Measurements from ENCODE around the gene CHMP6. TPM values are rescaled to one million over a fixed set of nuclear protein-coding genes. Genes with fewer than 3 reads are reported as not detected.

Gene CHMP6
- total RNA-seq, 1 donor from 2014 or later, result 15.9 TPM

DNA sequence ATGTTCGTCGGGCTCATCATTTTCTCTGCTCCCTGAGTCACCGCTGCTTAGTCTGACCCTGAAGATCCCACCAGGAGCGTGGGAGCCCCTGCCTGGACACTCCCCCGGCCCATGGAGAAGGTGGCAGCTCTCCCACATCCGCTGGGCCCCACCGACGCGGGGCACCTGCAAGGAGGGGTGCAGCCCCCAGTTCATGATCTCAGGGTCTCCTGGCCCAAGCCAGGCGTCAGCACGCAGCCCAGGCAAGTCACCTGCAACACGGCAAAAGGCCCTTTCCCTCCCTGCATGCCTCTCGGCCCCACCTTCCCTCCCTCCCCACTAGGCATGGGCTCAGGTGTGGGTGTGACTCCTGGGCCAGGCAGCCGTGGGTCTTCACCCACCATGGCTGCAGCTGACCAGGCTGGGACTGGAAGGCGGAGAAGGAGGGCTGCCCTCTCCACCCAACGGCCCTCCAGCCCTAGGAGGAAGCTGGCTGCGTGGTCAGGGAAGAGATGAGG lies 9.7 kb upstream of the CHMP6 start:
- Histone ChIP-seq H3K27me3 (ENCODE audit: low read depth) (peaks cover 41% of the 10 kb centered on the region), H3K36me3 (no peaks in the 10 kb centered on the region), H3K4me1 (peaks cover 26% of the 10 kb centered on the region), H3K27ac (replicated peaks) (no peak overlapping the region), H3K9me3 (replicated peaks) (no peaks in the 10 kb centered on the region), H3K4me3 (no peak overlapping the region)
- intact Hi-C loops (cut with micrococcal nuclease), result loop anchor here (10.0 kb wide), 1 partner anchor 557 kb away; no protein-coding TSS in a partner anchor
- DNase-seq, result no peak
- no peak for TF ChIP-seq CTCF (IDR thresholded peaks at IDR 0.05; ENCODE audit: borderline replicate concordance)

GRCh38 chr17:80982426-80982974 lies 9.1 kb upstream of the CHMP6 start:
- Histone ChIP-seq H3K36me3 (no peaks in the 10 kb centered on the region), H3K4me3 (no peak overlapping the region), H3K27me3 (ENCODE audit: low read depth) (peaks cover 41% of the 10 kb centered on the region), H3K4me1 (peaks cover 29% of the 10 kb centered on the region), H3K27ac (replicated peaks) (no peak overlapping the region), H3K9me3 (replicated peaks) (no peaks in the 10 kb centered on the region)
- no peak for DNase-seq
- no peak for TF ChIP-seq CTCF (IDR thresholded peaks at IDR 0.05; ENCODE audit: borderline replicate concordance)
- intact Hi-C loops (cut with micrococcal nuclease), result loop anchor here (10.0 kb wide), 1 partner anchor 558 kb away; no protein-coding TSS in a partner anchor

- Histone ChIP-seq H3K9me3 (replicated peaks) (no peaks in the 10 kb centered on the region), H3K27me3 (ENCODE audit: low read depth) (peaks cover 48% of the 10 kb centered on the region), H3K36me3 (no peaks in the 10 kb centered on the region), H3K4me1 (peaks cover 32% of the 10 kb centered on the region), H3K27ac (replicated peaks) (no peak overlapping the region), H3K4me3 (no peak overlapping the region)
- intact Hi-C loops (cut with micrococcal nuclease), result loop anchor here (10.0 kb wide), 1 partner anchor 559 kb away; no protein-coding TSS in a partner anchor
- no peak for TF ChIP-seq CTCF (IDR thresholded peaks at IDR 0.05; ENCODE audit: borderline replicate concordance)
- DNase-seq, result no peak
These were observed 8.1 kb upstream of the CHMP6 start for GRCh38 chr17:80983545-80983944.

DNA sequence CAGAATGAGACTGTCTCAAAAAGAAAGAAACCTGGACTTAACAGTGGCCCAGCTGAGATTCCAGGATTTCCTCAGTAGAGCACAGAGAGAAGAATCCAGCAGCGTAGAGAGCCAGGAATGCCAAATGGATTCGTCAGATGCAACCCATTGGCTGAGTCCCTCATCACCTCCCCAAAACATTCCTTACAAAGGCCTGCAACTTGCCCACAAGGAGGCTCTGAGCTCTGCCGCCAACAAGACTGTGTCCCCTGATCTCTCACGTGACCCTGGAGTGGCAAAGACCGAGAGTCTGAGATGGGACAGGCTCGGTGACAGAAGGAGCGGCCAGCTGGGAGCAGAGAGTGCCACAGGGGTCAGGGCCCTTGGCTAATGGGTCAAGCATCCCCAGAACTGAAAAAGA lies 6.9 kb upstream of the CHMP6 start:
- Histone ChIP-seq H3K27me3 (ENCODE audit: low read depth) (peaks cover 36% of the 10 kb centered on the region), H3K4me1 (peaks cover 31% of the 10 kb centered on the region), H3K9me3 (replicated peaks) (no peaks in the 10 kb centered on the region), H3K4me3 (no peak overlapping the region), H3K36me3 (no peaks in the 10 kb centered on the region), H3K27ac (replicated peaks) (no peak overlapping the region)
- intact Hi-C loops (cut with micrococcal nuclease), result loop anchor here (10.0 kb wide), 1 partner anchor 560 kb away; no protein-coding TSS in a partner anchor
- no peak for TF ChIP-seq CTCF (IDR thresholded peaks at IDR 0.05; ENCODE audit: borderline replicate concordance)
- no peak for DNase-seq

DNA sequence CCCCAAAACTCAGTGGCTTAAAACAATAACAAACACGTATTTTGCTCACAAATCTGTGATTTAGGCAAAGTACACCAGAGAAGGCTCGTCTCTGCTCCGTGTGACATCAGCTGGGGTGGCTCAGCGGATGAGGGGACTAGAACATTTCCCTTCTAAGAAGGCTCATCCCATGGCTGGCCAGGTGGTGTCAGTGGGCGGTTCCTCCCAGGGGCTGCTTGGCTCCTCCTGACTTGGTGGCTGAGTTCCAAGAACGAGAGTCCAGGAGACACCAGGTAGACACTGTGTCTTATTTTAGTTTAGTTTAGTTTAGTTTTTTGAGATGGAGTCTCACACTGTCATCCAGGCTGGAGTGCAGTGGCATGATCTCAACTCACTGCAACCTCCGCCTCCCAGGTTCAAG lies 5.6 kb upstream of the CHMP6 start:
- Histone ChIP-seq H3K36me3 (no peaks in the 10 kb centered on the region), H3K27me3 (ENCODE audit: low read depth) (peaks cover 26% of the 10 kb centered on the region), H3K4me3 (no peak overlapping the region), H3K9me3 (replicated peaks) (no peaks in the 10 kb centered on the region), H3K4me1 (peaks cover 27% of the 10 kb centered on the region), H3K27ac (replicated peaks) (no peak overlapping the region)
- no peak for TF ChIP-seq CTCF (IDR thresholded peaks at IDR 0.05; ENCODE audit: borderline replicate concordance)
- intact Hi-C loops (cut with micrococcal nuclease), result loop anchor here (10.0 kb wide), 1 partner anchor 561 kb away; no protein-coding TSS in a partner anchor
- DNase-seq, result no peak
